Endothelial cell of umbilical vein (primary cell): Measurements from ENCODE around the gene LIPF. TPM values are rescaled to one million over a fixed set of nuclear protein-coding genes. Genes with fewer than 3 reads are reported as not detected.
A peak's percentile ranks its signal among the peaks of the same experiment; 100 is the strongest.

ENCODE experiments used
- BruUV-seq: library from RNA; stranded (reverse); fragments of 400-500 nt; replicated peaks from 2 replicates; lab custom pipeline; 2021; lab: Mats Ljungman, UMichigan
- CTCF ChIA-PET: fragments of 300-600, 350-600 bp; sonication (Branson Sonifier 250); formaldehyde crosslinking; loops from one replicate; lab custom pipeline; 2021; ENCODE audit warnings: antibody characterized with exemption, inconsistent platforms; lab: Charles Lee
- POLR2A ChIA-PET: fragments of 300-600, 350-600 bp; sonication (Branson Sonifier 250); formaldehyde crosslinking; loops from one replicate; lab custom pipeline; 2021; ENCODE audit warnings: antibody characterized with exemption, inconsistent platforms; lab: Charles Lee
- DNase-seq: peaks from one replicate; pipeline ENCODE4 v3.0.0-alpha.2; 2011; ENCODE audit warnings: low read depth, low spot score
- FAIRE-seq: peaks from 2 replicates; lab custom pipeline; 2011; peaks lifted over from hg19 to GRCh38; lab: Jason Lieb, UNC
- H2AFZ ChIP-seq: 2 replicates; pipeline ENCODE4 v1.6.0; 2012; ENCODE audit warnings: low read depth, low read length, control low read depth, inconsistent platforms
- H3K27ac ChIP-seq: 2 replicates; pipeline ENCODE4 v1.5.1; 2011; ENCODE audit warnings: low read depth, mild to moderate bottlenecking, control low read depth, low read length, moderate library complexity; ENCODE audit not compliant: insufficient read depth
- H3K27me3 ChIP-seq, 2 experiments: 2 replicates each; pipeline versions ENCODE4 v1.6.0 to v1.6.1; 2011; ENCODE audit warnings: low read length in 2 of 2, mixed read lengths in 1 of 2; ENCODE audit not compliant: control insufficient read depth in 2 of 2, insufficient read depth in 2 of 2
- H3K36me3 ChIP-seq, 2 experiments: 2 replicates in 1 of 2; 3 replicates in 1 of 2; pipeline ENCODE4 v1.5.1; 2011; ENCODE audit warnings: low read length in 2 of 2, mild to moderate bottlenecking in 1 of 2, moderate library complexity in 1 of 2; ENCODE audit not compliant: control insufficient read depth in 2 of 2, insufficient read depth in 2 of 2; ENCODE audit errors: extremely low read depth in 1 of 2
- H3K4me1 ChIP-seq: 3 replicates; pipeline ENCODE4 v1.5.1; 2011; ENCODE audit warnings: mild to moderate bottlenecking, low read length; ENCODE audit not compliant: control insufficient read depth, insufficient read depth; ENCODE audit errors: extremely low read depth
- H3K4me2 ChIP-seq: 2 replicates; pipeline ENCODE4 v1.6.1; 2011; ENCODE audit warnings: low read length, control low read depth, mixed read lengths; ENCODE audit not compliant: insufficient read depth
- H3K4me3 ChIP-seq, 3 experiments: fragments of 200-600 bp in 1 of 3; sonication (generic), shearing (Covaris generic) in 1 of 3; replicated peaks in 1 of 3; 2 replicates each; pipeline ENCODE4 v1.5.1; 2011 to 2016; ENCODE audit warnings: control low read depth in 3 of 3, low read length in 3 of 3, mild to moderate bottlenecking in 2 of 3, inconsistent platforms in 1 of 3, low read depth in 1 of 3, moderate library complexity in 1 of 3; ENCODE audit not compliant: insufficient read depth in 1 of 3
- H3K79me2 ChIP-seq: 2 replicates; pipeline ENCODE4 v1.6.0; 2012; ENCODE audit warnings: low read length, inconsistent platforms; ENCODE audit not compliant: control insufficient read depth, insufficient read depth
- H3K9ac ChIP-seq: replicated peaks from 2 replicates; pipeline ENCODE3; 2011; ENCODE audit warnings: low read length, control low read depth; ENCODE audit not compliant: insufficient read depth; ENCODE audit errors: extremely low read depth
- H3K9me1 ChIP-seq: replicated peaks from 3 replicates; pipeline ENCODE4 v1.6.0; 2011; ENCODE audit warnings: mild to moderate bottlenecking, low read length; ENCODE audit not compliant: control insufficient read depth, insufficient read depth; ENCODE audit errors: extremely low read depth
- H3K9me3 ChIP-seq: replicated peaks from 2 replicates; pipeline ENCODE4 v1.5.1; 2012; ENCODE audit warnings: low read length, inconsistent platforms; ENCODE audit not compliant: control insufficient read depth, insufficient read depth
- H4K20me1 ChIP-seq: replicated peaks from 2 replicates; pipeline ENCODE3; 2011; ENCODE audit warnings: mild to moderate bottlenecking, low read length; ENCODE audit not compliant: control insufficient read depth, insufficient read depth; ENCODE audit errors: extremely low read depth
- MYC ChIP-seq: IDR thresholded peaks from one replicate; pipeline ENCODE4 v1.6.1; 2011; ENCODE audit warnings: mild to moderate bottlenecking, low read depth, low read length
- dilution Hi-C: fragments of 300-500 bp; cut with MboI; formaldehyde crosslinking; loops from one replicate; pipeline ENCODE4 v1.15.0; 2019; ENCODE audit warnings: low sequenced_read_pairs; ENCODE audit not compliant: extremely low pct_ligation_motif_present
- intact Hi-C: fragments of 100-400 bp; cut with micrococcal nuclease; formaldehyde crosslinking; loops from one replicate; pipeline ENCODE4 v1.10.0; 2022
- polyA plus RNA-seq, 4 experiments: library from polyadenylated mRNA; depleted of rRNA in 3 of 4; stranded (reverse) in 3 of 4; unstranded in 1 of 4; fragments of >200 nt; gene quantifications; 2 replicates each; pipeline versions ENCODE4 v1.2.1 to v1.2.3, GENCODE V29; 2011 to 2012; ENCODE audit warnings: missing spikeins in 1 of 4
- total RNA-seq: library from RNA; stranded (reverse); gene quantifications from 2 replicates; pipeline ENCODE4 v1.2.3, GENCODE V29; 2021
- TF ChIP-seq, protein P1 (sequence below), 2 donors: IDR thresholded peaks; 1 replicate in 1 of 2; 2 replicates in 1 of 2; pipeline ENCODE4 v1.5.1; 2011; ENCODE audit warnings: low read length in 2 of 2, mild to moderate bottlenecking in 2 of 2, moderate library complexity in 2 of 2, control low read depth in 1 of 2, inconsistent platforms in 1 of 2, low read depth in 1 of 2; ENCODE audit not compliant: insufficient read depth in 1 of 2; ENCODE audit errors: extremely low read depth in 1 of 2

The LIPF gene
- total and polyA plus RNA-seq, 2 donors (not counting 3 experiments of a cell fraction or from before 2014, with no cell fraction given): not detected

- dilution Hi-C loops: no loop called here
- FAIRE-seq (no peak), DNase-seq (peak; percentile 13)
- BruUV-seq: no TSS peak
- TF ChIP-seq, protein P1, sequence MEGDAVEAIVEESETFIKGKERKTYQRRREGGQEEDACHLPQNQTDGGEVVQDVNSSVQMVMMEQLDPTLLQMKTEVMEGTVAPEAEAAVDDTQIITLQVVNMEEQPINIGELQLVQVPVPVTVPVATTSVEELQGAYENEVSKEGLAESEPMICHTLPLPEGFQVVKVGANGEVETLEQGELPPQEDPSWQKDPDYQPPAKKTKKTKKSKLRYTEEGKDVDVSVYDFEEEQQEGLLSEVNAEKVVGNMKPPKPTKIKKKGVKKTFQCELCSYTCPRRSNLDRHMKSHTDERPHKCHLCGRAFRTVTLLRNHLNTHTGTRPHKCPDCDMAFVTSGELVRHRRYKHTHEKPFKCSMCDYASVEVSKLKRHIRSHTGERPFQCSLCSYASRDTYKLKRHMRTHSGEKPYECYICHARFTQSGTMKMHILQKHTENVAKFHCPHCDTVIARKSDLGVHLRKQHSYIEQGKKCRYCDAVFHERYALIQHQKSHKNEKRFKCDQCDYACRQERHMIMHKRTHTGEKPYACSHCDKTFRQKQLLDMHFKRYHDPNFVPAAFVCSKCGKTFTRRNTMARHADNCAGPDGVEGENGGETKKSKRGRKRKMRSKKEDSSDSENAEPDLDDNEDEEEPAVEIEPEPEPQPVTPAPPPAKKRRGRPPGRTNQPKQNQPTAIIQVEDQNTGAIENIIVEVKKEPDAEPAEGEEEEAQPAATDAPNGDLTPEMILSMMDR (IDR thresholded peaks at IDR 0.05; ENCODE audit: extremely low read depth in 1 of 2, insufficient read depth in 1 of 2, low read depth in 1 of 2, low read length in 2 of 2): peak; percentile 55 to 58
- no peak for TF ChIP-seq MYC
- Histone ChIP-seq H3K36me3 (no peaks in the 10 kb centered on the region), H3K9me1 (no peaks in the 10 kb centered on the region), H3K4me3 (no peak overlapping the region), H3K4me1 (no peaks in the 10 kb centered on the region), H4K20me1 (no peaks in the 10 kb centered on the region), H2AFZ (no peak overlapping the region), H3K9me3 (no peaks in the 10 kb centered on the region), H3K9ac (no peak overlapping the region), H3K27me3 (peaks cover 3 to 13% of the 10 kb centered on the region in 2 experiments), H3K27ac (no peak overlapping the region), H3K4me2 (no peak overlapping the region), H3K79me2 (no peaks in the 10 kb centered on the region)
- intact Hi-C loops: no loop called here
- ChIA-PET CTCF (interaction anchor here (0.7 to 2.9 kb wide), 19 partner anchors 9 to 164 kb away, joined by 3 to 20 read pairs (median 3); partner anchors contain the start of gene RNLS), POLR2A (no interaction called here)
These were observed 64.0 kb downstream of the LIPF start for GRCh38 chr10:88728107-88728763.

Other genes with a start within 250 kb of the LIPF start
- 2.5 and 3.6 TPM in 2 replicates for gene RNLS, start 81.1 kb upstream of the LIPF start, total RNA-seq
- 3.5 and 4.6 TPM in 2 replicates for gene RNLS, start 81.1 kb upstream of the LIPF start, polyA plus RNA-seq
- gene LIPJ, start 77.7 kb upstream of the LIPF start, total RNA-seq: 0.09 TPM in 1 of 2 replicates, not detected in the other
- gene LIPJ, start 77.7 kb upstream of the LIPF start, polyA plus RNA-seq: not detected in 2 replicates
- gene LIPK, start 41.8 kb downstream of the LIPF start, total RNA-seq: not detected in 2 replicates
- gene LIPK, start 41.8 kb downstream of the LIPF start, polyA plus RNA-seq: not detected in 2 replicates
- not detected in 2 replicates for gene LIPN, start 95.6 kb downstream of the LIPF start, total RNA-seq
- gene LIPN, start 95.6 kb downstream of the LIPF start, polyA plus RNA-seq: not detected in 2 replicates
- not detected in 2 replicates for gene LIPM, start 138.3 kb downstream of the LIPF start, total RNA-seq
- gene LIPM, start 138.3 kb downstream of the LIPF start, polyA plus RNA-seq: not detected in 2 replicates
- not detected in 2 replicates for gene ANKRD22, start 187.4 kb downstream of the LIPF start, total RNA-seq
- gene ANKRD22, start 187.4 kb downstream of the LIPF start, polyA plus RNA-seq: not detected in 2 replicates
- gene STAMBPL1, start 215.8 kb downstream of the LIPF start, total RNA-seq: 1.0 and 1.8 TPM in 2 replicates
- gene STAMBPL1, start 215.8 kb downstream of the LIPF start, polyA plus RNA-seq: 0.70 and 0.84 TPM in 2 replicates